ENCODE data around the gene WARS2.

WARS2 gene

GRCh38 chr1:118982821-118983557 lies 157.5 kb downstream of the WARS2 start:
- no peak for DNase-seq (ENCODE audit: low spot score)

GRCh38 chr1:118982266-118982665 lies 158.2 kb downstream of the WARS2 start:
- no peak for DNase-seq (ENCODE audit: low spot score)

GRCh38 chr1:118981436-118981835 lies 159.0 kb downstream of the WARS2 start:
- no peak for DNase-seq (ENCODE audit: low spot score)
